Stimulated activated CD8-positive, alpha-beta memory T cell treated with anti-CD3 and anti-CD28 coated beads, Interleukin-12 subunit alpha, Interleukin-12 subunit beta, amount 100 ng/mL, for 1 hour (primary cell): ENCODE measurements around the gene DMD.
"Not testable (repeated sequence)": the region's sequence is repeated elsewhere in the genome, so short reads cannot be mapped to it uniquely, and the experiment has no call there.

ENCODE experiments used
- DNase-seq: peaks from one replicate; pipeline ENCODE4 v3.0.0-alpha.2; 2020; ENCODE audit warnings: low read depth

Gene DMD

DNA sequence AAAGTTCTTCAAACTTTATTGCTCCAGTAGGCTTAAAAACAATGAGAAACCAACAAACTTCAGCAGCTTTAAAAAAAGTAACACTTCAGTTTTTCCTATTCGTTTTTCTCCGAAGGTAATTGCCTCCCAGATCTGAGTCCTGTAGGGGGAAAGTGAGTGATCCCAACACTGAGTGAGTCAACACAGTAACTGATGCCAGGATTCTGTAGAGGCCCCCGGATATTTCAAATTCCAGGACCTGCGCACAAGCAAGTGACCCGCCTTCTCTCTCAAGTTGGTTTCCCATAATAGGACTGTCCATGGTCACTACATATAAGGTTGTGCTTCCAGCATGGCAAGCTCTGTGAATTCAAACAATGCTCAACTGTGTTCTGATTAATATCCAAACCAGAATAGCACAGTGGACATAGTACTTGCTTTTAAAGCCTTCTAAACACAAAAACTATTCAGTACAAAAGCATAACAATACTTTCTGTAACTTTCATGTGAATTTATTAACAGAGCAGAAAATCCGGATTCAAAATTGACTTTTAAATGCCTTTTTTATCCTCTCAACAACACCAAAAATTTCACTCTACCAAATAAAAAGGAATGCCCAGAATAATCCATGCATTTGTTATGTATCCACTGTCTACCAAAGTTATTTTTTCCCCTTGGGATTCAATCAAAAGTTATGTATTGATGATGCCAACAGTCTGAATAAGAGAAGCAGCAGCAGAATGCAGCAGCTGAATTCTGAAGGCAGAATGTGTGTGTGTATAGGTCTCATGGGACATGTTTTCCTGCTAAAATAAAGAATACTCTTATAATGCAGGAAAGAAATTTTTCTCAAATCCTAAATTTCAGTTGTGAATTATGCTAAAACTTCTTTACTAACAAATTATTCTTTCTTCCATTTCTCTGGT, at the start of gene DMD:
Gene DMD (minus strand): TSS at position 194 of the 905 bp plus-strand sequence. CDS start 237 bp downstream, outside the sequence.
- no peak for DNase-seq

DNA sequence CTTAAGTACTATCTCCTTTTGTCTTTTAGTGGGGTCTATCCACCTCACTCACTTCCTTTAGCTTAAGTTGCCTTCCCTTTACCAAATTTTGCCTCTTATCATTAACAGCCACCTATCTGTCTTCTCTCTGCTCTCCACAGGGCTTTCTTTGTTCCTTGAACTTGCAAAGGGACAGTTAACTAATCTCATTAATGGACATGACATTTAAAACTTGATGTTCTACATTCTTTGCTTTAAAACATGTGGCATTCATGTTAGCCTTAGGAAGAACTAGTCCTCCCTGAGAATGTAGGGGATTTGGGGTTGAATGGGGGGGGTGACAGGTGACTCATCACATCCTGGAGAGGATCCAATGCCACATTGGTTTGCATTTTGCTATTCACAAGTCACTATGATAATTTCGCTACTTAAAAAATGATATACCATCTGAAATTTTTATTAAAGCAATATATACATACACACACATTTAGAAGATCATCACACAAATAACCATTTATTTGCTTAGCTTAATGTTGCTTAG, 41.0 kb upstream of the DMD start:
- no peak for DNase-seq

- no peak for DNase-seq
Measured at GRCh38 chrX:33218819-33219218, 7.5 kb upstream of the DMD start.

DNA sequence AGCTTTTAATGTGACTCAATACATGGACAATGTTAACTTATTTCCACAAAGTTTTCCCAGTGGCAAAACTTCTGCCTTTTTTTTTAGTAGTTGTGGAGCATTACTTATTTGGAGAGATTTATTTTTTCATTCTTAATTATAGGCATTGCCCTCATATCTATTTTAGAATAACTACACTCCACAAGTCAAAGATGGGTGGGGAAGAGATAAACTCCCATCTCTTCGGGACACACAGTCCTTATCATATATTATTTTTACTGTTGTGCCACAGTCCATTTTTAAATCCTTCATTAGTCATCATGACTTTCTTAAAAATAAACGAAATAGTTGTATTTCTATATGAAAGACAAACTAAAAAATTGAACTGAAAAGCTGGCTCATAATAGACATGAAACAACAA, 1.2 kb downstream of the DMD start:
- DNase-seq: no peak

GRCh38 chrX:33207056-33207455, 4.3 kb downstream of the DMD start:
- no peak for DNase-seq

DNA sequence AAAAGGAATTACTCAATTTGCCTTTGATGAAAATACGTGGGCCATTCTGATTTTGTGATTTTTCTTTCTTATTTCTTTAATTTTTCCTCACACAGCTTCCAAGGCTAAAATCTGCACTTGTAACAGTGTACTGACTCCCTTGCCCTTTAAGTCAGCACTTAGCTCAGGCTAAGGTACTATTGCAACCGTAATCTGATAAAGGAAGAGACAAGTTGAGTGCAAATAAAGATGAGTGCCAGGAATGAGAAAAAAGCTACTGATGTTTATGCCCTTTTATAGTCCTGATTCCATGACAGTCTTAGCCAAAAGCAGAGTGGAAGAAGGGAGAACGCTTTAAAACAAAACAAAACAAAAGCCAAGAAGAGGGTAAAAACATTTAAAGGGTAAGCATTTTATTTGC, 6.0 kb downstream of the DMD start:
- no peak for DNase-seq

DNA sequence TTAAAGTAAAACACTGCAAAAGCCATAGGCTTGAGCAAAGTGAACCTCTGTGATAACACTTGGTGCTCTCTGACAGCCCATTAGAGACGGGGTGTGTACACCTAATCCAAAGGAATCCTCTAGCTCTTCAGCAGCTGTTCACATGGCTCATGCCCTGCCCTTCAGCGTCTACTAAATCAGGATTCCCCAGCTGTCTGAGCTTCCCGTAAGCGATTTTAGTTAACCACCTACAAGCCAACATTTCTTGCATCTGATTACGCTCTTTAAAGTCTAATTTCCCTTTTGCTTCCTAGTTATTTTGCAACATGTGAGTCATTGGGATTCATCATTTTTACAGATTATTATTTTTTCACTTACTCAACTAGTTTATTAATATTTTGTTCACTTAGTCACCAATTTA, 6.5 kb downstream of the DMD start:
- no peak for DNase-seq

DNA sequence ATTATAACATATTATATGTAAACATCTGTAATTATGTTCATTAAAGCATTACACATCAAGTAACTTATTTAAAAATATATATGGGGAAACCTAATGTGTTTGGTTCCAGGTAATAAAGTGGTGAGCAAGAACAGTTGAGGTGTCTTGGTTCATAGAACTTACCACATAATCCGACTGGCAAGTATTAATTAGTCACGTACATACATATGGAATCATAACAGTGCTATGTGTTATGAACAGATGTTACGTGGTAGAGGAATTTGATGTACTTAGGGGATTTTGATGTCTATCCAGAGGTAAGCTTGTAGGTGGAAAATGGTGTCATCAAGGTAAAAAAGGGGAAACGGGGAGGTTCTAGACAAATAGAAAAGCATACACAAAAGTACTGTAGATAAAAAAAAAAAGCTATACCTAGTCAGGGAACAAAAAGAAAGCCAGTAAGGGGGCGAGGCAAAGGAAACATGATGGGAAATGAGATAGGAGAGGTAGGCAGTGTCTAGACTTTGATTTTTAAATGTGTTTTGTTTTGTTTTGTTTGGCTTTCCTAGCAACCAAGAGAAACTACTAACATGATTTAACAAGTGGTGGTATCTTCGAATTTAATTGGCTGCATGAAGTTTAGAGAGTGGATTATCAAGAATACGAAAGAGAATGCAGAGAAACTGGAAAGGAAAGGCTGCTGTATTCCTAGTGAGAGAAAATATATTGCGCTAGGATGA, 12.6 kb downstream of the DMD start:
- DNase-seq: no peak

GRCh38 chrX:33195698-33196097, 15.7 kb downstream of the DMD start:
- no peak for DNase-seq

GRCh38 chrX:33194876-33195433, 16.4 kb downstream of the DMD start:
- no peak for DNase-seq

GRCh38 chrX:33194289-33194688, 17.1 kb downstream of the DMD start:
- DNase-seq: no peak

GRCh38 chrX:33190016-33190415, 21.3 kb downstream of the DMD start:
- no peak for DNase-seq

DNA sequence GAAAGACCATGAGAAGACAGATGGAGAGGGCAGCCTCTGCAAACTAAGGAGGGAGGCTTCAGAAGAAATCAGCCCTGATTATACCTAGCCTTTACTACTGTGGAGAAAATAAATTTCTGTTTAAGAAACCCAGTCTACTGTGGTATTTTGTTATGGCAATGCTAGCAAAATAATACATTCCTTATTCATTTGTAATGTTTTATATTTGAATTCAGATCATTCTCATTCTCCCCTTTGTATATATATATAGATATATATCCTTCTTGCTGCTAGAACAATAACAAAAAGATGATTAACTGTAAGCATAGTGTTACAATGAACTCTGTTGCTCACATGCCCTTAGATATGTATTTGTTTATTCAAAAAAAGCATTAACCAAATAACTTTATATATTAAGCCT, 22.5 kb downstream of the DMD start:
- DNase-seq: no peak

DNA sequence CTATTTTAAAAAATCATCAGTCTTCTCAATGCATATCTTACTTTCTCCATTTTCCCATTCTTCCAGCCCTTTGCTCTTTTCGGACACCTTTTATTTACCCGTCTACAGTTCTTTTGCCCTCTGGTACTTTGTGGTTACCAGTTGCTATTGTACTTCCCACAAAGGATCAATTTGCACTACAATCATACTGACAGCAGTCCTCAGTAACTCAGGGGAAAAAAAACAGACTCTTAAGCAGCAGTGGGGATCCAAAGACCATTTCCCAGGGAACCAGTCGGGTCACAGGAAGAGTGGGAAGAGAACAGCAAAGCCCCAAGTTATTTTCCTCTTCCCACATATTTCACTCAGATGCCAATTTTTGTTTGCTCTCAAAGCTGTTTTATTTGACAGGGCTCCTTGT, 23.1 kb downstream of the DMD start:
- DNase-seq: no peak

DNA sequence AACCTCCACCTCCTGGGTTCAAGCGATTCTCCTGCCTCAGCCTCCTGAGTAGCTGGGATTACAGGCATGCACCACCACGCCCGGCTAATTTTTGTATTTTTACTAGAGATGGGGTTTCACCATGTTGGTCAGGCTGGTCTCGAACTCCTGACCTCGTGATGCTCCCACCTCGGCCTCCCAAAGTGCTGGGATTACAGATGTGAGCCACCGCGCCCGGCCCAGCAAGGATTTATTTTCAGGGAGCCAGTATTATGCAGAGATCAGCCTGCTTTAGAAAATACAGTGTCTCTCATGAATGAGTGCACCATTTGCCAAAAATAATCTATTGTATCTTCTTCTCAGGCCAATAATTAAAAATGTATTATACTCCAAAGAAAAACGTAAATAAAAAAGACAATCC, 26.5 kb downstream of the DMD start:
- DNase-seq: not testable (repeated sequence)

DNA sequence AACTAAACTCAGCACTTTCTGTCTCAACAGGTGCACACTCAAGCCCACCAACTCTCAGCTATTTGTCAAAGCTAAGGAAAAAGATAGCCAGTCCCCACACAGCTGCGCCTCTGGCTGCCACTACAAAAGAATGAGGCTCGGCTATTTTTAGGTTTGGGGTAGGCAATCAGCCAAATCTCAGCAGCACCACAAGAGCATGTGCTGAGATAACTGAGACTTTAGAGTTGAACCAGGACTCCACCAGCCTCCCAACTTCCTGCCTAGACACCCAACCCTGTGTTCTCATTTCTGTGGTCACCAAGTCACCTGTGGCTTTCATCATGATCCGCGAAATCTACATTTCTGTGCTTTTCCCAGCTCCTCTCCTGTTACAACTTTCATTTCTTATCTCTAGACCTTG, 28.0 kb downstream of the DMD start:
- no peak for DNase-seq

GRCh38 chrX:33178690-33179089, 32.7 kb downstream of the DMD start:
- DNase-seq: no peak

DNA sequence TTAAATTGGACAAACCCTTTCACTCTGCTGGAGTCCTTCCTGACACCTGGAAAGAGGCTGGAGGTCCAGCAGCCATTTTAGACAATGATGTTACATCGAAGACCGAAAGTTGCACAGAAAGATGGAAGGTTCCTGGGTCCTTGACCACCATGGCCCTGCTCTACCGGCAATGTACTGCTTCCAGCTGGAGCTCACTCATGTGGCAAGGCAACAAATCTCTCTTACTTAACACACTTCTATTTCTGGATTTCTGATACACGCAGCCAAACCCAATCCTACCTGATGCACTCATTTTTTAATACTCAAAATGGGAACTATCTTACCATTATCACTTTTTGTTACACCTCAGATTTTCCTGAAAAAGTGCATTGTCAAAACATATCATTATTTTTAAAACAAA, 33.1 kb downstream of the DMD start:
- no peak for DNase-seq

DNA sequence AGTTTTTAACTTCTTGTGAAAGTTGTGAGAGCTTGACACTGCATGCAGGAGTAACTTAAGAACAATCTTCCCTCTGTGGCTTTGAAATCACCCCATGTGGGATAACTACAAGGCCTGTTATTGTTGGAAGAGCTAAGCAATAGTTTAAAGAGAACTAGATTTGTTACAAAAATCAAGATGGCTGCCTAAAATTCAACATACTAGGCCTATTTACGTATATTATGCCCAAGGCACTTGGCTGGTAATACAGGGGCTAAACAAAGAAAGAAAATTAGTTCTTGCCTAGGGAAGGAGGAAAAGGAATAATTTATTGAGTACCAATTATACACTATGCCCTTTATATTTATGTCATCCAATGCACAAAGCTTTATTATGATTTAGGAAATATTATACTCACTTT, 36.1 kb downstream of the DMD start:
- no peak for DNase-seq

GRCh38 chrX:33171041-33171440, 40.3 kb downstream of the DMD start:
- DNase-seq: no peak

DNA sequence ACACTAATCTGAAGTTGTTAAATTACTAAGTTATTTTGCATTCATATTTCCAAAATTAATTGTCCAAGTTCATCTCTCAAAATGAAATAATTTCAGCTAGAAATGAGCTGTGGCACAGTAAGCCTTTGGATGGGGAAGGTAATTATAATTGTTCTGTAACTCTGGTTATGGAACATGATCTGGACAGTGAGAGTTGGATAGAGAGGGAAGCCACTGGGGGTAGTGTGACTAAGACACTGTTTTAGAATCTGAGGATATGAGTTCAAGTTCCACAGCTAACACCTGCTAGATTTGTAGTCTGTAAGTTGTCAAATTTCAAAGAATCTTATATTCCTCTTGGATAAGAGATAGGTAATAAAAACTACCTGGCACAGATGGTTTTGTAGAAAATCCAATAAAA, 49.5 kb downstream of the DMD start:
- DNase-seq: no peak

DNA sequence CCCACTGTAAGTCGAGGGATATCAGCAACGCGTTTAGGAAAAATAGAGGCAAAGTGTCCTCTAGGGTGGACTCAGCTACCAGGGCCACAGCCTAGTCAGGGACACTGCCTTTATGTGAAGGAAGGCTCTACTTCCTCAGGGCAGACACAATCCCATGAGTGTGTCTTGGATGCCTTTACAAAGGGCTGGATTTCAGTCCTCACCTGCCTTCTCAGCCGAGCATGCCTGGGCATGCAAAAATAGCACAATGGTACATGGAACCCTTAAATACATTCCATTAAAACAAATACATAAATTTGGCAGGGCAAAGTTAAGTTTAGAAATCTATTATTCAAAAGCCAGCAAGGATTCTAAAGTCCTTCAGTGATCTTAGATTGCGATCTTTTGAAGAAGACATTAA, 51.1 kb downstream of the DMD start:
- no peak for DNase-seq

DNA sequence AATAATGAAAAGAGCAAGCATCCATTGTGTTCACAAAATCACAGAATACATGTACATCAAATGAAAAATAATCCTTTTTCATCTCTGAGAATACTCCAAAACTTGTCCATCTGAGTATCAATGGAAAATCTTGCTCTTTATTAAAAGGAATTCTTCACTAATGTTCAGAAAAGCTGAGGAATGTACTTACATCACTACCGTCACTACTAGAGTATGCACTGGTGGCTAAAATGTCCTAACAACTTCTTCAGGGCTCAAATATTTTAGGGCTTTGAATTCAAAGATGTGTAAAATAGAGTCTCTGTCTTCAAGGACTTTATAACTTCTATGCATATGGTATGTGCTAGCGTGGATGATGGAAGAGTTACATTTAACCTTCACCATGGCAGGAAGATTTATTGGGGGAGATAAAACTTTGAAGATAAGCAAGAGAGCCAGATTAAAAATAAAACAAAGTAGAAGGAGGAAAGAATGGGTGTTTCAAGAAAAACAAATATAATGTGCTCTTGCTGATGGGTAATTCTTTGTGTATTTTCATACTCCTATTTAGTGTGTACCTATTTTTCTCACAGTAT, 55.1 kb downstream of the DMD start:
- no peak for DNase-seq
